Glutamatergic neuron (in vitro differentiated cells): Measurements from ENCODE around the gene SLCO1A2. TPM values are rescaled to one million over a fixed set of nuclear protein-coding genes. Genes with fewer than 3 reads are reported as not detected.

Source experiments
- DNase-seq: peaks from one replicate; pipeline ENCODE4 v3.0.0; 2022
- H3K27ac Mint-ChIP-seq: one replicate; pipeline ENCODE4 v1.8.0; 2020; ENCODE audit warnings: mild to moderate bottlenecking, mixed read lengths, inconsistent platforms; ENCODE audit not compliant: unreplicated experiment
- H3K27me3 Mint-ChIP-seq: one replicate; pipeline ENCODE4 v1.8.0; 2020; ENCODE audit warnings: mild to moderate bottlenecking, moderate library complexity, mixed read lengths, inconsistent platforms; ENCODE audit not compliant: unreplicated experiment
- H3K36me3 Mint-ChIP-seq: one replicate; pipeline ENCODE4 v1.8.0; 2020; ENCODE audit warnings: mild to moderate bottlenecking, mixed read lengths, inconsistent platforms; ENCODE audit not compliant: unreplicated experiment
- H3K4me1 Mint-ChIP-seq: one replicate; pipeline ENCODE4 v1.8.0; 2020; ENCODE audit warnings: mild to moderate bottlenecking, low read depth, mixed read lengths, inconsistent platforms; ENCODE audit not compliant: unreplicated experiment
- H3K4me3 Mint-ChIP-seq: one replicate; pipeline ENCODE4 v1.8.0; 2020; ENCODE audit warnings: mild to moderate bottlenecking, mixed read lengths, inconsistent platforms; ENCODE audit not compliant: unreplicated experiment
- H3K9me3 Mint-ChIP-seq: one replicate; pipeline ENCODE4 v1.8.0; 2020; ENCODE audit warnings: mild to moderate bottlenecking, moderate library complexity, mixed read lengths, inconsistent platforms; ENCODE audit not compliant: unreplicated experiment
- CTCF ChIP-seq: fragments of 200-600 bp; sonication (generic); IDR thresholded peaks from one replicate; pipeline ENCODE4 v1.5.0; 2021; ENCODE audit not compliant: partially characterized antibody, unreplicated experiment
- total RNA-seq: library from RNA; stranded (reverse); fragmentation: NEBNext Ultra II Directional; extraction: Animal tissue kit (Norgen Biotek cat#: 25700); gene quantifications from one replicate; pipeline ENCODE4 v1.2.1, GENCODE V29; 2021; ENCODE audit not compliant: unreplicated experiment

SLCO1A2 gene
- total RNA-seq, 1 donor from 2014 or later: 11.9 TPM

GRCh38 chr12:21330682-21331253 lies 3.9 kb downstream of the SLCO1A2 start:
- Mint-ChIP-seq H3K4me1 (no peaks in the 10 kb centered on the region), H3K27me3 (no peaks in the 10 kb centered on the region), H3K4me3 (no peak overlapping the region), H3K27ac (no peak overlapping the region), H3K9me3 (peaks cover 4% of the 10 kb centered on the region), H3K36me3 (peaks cover 18% of the 10 kb centered on the region)
- TF ChIP-seq CTCF: no peak
- DNase-seq: no peak

DNA sequence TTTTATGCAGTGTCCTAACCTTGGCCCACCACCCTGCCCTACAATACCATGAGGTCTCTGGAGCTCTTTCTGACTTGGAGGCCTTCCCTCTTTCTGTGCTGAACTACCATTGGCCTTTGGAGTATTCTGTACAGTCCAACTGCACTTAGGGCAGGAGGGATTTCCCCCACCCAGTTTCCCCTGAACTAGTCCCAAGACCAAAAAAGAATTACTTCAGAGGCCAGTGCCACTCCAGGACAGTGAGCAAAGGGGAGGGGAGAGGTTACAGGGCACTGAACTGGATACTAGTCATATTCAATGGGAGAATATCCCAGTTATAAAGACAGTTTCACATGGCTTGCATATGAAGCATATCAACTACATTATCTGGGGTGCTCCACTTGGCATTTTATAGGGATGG lies 6.1 kb downstream of the SLCO1A2 start:
- Mint-ChIP-seq H3K27ac (no peak overlapping the region), H3K9me3 (peaks cover 4% of the 10 kb centered on the region), H3K36me3 (peaks cover 18% of the 10 kb centered on the region), H3K27me3 (no peaks in the 10 kb centered on the region), H3K4me3 (no peak overlapping the region), H3K4me1 (no peaks in the 10 kb centered on the region)
- no peak for DNase-seq
- TF ChIP-seq CTCF: no peak

GRCh38 chr12:21324551-21324950 lies 10.2 kb downstream of the SLCO1A2 start:
- Mint-ChIP-seq H3K27me3 (no peaks in the 10 kb centered on the region), H3K36me3 (peaks cover 6% of the 10 kb centered on the region), H3K9me3 (no peaks in the 10 kb centered on the region), H3K27ac (no peak overlapping the region), H3K4me3 (no peak overlapping the region), H3K4me1 (no peaks in the 10 kb centered on the region)
- TF ChIP-seq CTCF: no peak
- DNase-seq: no peak

GRCh38 chr12:21323736-21324135 lies 11.0 kb downstream of the SLCO1A2 start:
- H3K4me1 Mint-ChIP-seq: no peaks in the 10 kb centered on the region
- no peaks in the 10 kb centered on the region for H3K27me3 Mint-ChIP-seq
- no peak for DNase-seq
- H3K36me3 Mint-ChIP-seq: peaks cover 6% of the 10 kb centered on the region
- TF ChIP-seq CTCF: no peak
- H3K27ac Mint-ChIP-seq: no peak overlapping the region
- H3K4me3 Mint-ChIP-seq: no peak overlapping the region
- no peaks in the 10 kb centered on the region for H3K9me3 Mint-ChIP-seq

- no peak for TF ChIP-seq CTCF
- DNase-seq: no peak
- Mint-ChIP-seq H3K4me3 (no peak overlapping the region), H3K27ac (no peak overlapping the region), H3K27me3 (no peaks in the 10 kb centered on the region), H3K4me1 (no peaks in the 10 kb centered on the region), H3K36me3 (no peaks in the 10 kb centered on the region), H3K9me3 (no peaks in the 10 kb centered on the region)
These were observed 25.9 kb downstream of the SLCO1A2 start for GRCh38 chr12:21308785-21309184.
